ENCODE data around the gene LCE7A.

The LCE7A gene, protein sequence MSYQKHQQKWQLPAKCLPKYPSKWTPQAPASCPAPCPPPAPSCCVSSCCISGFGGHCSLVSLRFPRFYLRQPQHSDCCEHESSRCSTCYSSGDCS

GRCh38 chr1:152859696-152860095 is at the start of gene LCE7A:
TSS of gene LCE7A (plus strand) at chr1:152859996. CDS start at chr1:152860698, 702 bp downstream.
- DNase-seq, result no peak

GRCh38 chr1:152811050-152811449 is 48.7 kb upstream of the LCE7A start:
- DNase-seq, result no peak

- no peak for DNase-seq
Observed at GRCh38 chr1:152811671-152812070, 48.1 kb upstream of the LCE7A start, which contains the start of gene LCE1B. TSS of gene LCE1B (plus strand) at chr1:152811971. CDS start at chr1:152812447, 476 bp downstream.

GRCh38 chr1:152817309-152817708 is 42.5 kb upstream of the LCE7A start:
- no peak for DNase-seq

DNA sequence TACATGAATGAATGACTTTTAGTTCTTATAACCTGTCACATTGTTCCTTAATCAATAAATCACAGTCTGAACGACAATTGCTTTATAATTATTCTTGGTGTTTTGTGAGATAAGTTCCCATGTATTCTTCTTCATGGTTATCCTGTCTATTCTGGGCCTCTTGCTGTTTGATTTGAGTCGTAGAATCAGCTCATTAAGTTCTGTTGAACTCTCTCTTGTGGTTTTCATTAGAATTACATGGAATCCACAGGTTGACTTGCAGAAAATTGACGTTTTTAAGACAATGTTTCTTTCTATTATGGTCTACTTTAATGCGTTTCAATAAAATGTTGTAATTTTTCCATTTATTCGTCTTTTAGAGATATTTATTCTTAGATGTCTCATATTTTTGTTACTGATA is 36.5 kb upstream of the LCE7A start:
- DNase-seq, result no peak

DNA sequence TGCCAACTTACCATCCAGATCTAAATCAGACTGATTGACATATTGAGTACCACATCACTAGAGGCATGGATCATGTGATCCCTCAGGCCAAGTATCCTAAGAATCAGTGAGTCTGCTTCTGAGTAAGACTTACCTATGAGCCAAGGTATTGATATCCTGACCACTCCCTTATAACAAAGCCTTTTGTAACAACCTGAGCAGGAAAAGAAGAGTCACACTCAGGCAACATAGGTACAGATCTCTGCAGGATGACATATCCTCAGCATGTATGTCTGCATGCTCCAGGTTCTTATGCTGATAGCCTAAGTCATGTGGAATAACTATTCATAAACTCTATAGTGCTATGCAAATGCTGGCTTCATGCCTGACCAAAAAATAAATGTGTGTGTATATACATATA is 34.8 kb upstream of the LCE7A start:
- DNase-seq, result no peak

GRCh38 chr1:152827173-152827572 is 32.6 kb upstream of the LCE7A start, which contains the start of gene LCE1A:
TSS of gene LCE1A (plus strand) at chr1:152827473. CDS start at chr1:152827473, 0 bp downstream.
- no peak for DNase-seq

- DNase-seq, result no peak
Observed at GRCh38 chr1:152836870-152837269, 22.9 kb upstream of the LCE7A start.

DNA sequence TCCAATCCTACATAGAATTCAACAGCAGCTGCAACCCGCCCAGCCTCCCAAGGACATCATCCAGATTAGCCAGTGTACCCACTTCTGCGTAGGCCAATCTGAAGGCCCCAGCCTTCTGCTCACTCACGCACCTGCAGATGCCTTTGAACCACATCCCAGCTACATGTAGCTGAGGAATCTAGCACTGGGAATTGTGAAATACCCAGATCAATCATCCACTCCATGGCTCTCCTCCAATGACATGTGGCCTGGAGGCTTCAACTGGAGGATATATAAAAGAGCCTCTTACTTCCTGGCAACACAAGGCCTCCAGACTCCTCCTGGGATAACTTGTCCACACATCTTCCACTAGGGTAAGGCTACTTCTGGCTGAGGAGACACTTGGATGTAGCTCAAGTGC is 17.2 kb upstream of the LCE7A start, which contains the start of gene LCE6A:
TSS of gene LCE6A (plus strand) at position 301 of the 400 bp plus-strand sequence. CDS start 665 bp downstream, outside the sequence.
- DNase-seq, result no peak

- DNase-seq, result no peak
Observed at GRCh38 chr1:152855661-152856060, 4.1 kb upstream of the LCE7A start.

DNA sequence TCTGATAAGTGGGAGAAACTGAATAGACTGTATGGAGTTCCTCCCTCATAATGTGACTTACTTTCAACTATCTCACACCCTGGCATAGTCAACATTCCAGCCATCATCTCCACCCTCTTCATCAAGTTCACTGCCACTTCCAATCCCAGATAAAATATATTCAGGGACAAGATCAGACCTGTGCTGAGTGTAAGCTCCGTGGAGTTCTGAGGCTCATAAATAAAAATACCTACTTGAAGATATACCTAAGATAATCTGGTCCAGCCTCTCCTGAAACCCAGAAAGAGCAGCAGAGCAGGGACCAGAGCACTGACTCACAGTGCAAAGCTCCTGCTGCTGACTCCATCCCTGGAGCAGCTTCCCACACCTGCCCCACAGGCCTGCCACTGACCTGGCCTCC is 1.7 kb upstream of the LCE7A start:
- no peak for DNase-seq

DNA sequence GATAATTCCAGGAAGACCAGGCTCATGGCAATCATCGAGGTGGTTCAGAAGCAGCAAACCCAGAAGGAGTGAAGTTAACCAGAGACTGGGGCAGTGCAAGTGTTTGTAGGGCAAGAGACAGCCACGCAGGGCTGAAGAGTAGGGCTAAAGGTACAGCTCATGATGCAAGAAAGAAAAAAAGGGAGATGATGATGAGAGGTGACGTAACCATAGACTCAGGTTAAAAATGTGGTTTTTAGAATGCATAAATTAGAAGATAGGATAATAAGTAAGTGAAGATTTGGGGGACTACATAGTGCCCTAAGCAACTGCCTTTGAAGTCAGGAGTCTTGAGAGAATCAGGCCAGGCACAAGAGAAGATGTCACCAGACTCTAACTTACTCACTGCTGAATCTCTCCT is 333 bp downstream of the LCE7A start:
- no peak for DNase-seq

- DNase-seq, result no peak
Observed at GRCh38 chr1:152861374-152861773, 1.6 kb downstream of the LCE7A start.

DNA sequence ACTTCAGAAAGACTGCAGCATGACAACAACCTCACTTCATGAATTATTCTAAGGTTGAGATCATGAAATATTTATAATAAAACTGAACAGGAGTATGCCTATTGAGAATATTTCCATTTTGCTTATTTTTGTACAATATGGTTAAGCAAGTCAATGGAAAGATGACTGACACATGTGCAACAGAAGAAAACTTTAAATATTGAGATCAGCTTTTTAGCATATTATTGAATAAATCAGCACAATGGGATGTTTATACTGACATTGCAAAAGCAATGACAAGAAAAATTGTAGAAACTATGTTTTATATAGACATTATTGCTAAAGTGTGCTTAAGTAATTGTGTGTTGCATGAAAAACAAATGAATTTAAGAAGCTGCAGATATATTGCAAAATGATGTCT is 4.6 kb downstream of the LCE7A start:
- DNase-seq, result no peak

DNA sequence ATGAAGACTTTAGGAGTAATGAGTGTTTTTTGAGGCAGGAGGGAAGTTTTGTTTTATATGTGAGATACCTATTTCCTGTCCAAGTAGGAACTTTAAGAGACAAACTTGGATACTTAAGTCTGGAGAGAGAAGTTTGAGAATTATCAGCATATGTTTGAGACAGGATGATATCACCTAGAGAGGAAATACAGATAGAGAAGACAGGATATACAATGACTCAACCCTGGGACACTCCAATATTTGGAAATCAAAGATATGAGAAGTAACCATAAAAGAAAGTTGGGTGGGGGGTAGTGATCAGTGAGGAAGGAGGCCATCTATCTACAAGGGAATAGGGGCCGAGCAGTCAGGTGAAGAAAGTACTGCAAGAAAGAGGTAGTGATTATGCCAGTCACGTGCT is 6.5 kb downstream of the LCE7A start:
- no peak for DNase-seq

- peak; percentile 32 for DNase-seq
Observed at GRCh38 chr1:152869808-152870419, 10.1 kb downstream of the LCE7A start.

DNA sequence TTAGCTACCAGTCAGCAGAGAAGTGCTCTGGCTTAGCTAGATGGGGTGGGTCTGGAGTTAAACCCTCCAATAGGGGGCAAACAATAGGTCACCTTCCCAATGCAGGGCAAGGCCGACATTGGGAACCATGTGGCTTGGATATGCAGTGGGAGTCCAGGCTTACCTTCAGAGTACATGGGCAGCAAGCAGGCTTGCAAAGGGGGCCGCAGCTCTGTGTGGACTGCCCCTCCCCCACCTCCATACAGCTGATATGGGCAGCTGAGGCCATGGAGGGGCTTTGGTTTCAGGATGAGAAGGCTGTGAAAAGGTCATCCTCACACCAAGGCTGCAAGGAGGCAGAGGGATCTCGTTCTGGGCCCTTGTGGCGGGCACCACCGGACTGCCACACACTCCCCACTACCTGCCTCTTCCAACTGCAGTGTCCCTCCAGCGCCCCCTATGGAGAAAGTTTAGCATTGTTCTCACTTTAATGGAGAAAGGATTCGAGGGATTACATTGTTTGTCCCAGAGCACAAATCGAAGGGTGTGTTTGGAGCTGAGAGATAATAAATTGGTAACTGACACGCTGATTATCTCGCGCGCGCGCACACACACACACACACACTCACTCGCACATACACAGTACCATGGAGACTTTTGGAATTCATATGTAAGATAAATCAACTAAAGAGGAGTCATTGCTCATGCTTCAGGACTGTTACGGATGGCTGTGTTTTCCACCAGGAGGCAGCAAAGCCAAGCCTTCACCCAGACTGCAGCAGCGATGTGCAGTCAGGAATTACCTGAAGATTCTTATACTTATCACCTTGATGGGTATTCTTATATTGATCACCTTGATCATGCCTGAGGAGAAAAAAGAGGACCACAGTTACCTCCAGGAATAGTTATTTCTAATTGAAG is 11.3 kb downstream of the LCE7A start:
- peak; percentile 46 for DNase-seq

DNA sequence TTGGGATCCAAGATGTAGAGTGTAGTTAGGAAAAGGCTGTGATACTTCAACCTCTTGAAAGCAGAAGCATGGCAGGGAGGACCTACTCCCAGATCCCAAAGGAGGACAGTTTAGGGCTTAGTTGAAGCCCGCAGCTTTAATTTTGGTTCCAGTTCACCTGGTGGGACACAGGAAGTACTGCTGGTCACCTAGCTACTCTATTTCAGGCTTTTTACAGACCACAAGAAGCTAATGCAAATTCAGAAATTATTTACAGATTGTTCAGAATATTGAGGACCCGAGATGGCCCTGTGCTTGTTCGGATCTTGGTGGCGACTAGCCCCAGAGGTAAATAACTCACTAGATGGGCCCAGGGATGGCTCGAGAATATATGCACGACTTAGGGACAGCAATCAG is 11.9 kb downstream of the LCE7A start:
- DNase-seq, result no peak

GRCh38 chr1:152873495-152873894 is 13.7 kb downstream of the LCE7A start:
- no peak for DNase-seq

- no peak for DNase-seq
Observed at GRCh38 chr1:152876827-152877226, 17.0 kb downstream of the LCE7A start.

DNA sequence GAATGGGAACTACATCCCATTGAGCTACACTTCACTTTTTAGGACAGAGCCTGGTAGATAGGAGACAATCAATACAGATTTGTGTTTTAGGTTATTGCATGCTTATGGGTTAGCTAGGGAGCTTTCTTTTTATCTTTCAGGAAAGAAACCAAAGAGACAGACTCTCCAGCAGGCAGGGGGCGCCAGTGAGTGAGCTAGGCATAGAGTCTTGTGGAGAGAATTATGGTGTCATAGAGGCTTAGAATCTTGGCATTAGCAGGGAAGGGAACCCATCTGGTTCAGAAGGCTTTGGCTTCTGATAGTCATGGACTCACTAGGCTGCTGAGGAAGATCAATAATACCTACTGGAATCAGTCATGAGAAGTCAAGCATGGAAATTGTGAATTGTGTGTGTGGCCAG is 18.2 kb downstream of the LCE7A start, which contains the start of gene SMCP:
TSS of gene SMCP (plus strand) at position 281 of the 400 bp plus-strand sequence. CDS start 6,101 bp downstream, outside the sequence.
- no peak for DNase-seq

GRCh38 chr1:152879559-152880198 is 19.9 kb downstream of the LCE7A start:
- DNase-seq, result no peak

- DNase-seq, result no peak
Observed at GRCh38 chr1:152880316-152880715, 20.5 kb downstream of the LCE7A start.

Measured in kidney glomerular epithelial cell (primary cell).